ENCODE results near the gene PRKCB. TPM values are rescaled to one million over a fixed set of nuclear protein-coding genes. Genes with fewer than 3 reads are reported as not detected.

PRKCB gene
- total RNA-seq, 4 donors from 2014 or later: 7.0 to 88.3 (median 15.9) TPM

DNA sequence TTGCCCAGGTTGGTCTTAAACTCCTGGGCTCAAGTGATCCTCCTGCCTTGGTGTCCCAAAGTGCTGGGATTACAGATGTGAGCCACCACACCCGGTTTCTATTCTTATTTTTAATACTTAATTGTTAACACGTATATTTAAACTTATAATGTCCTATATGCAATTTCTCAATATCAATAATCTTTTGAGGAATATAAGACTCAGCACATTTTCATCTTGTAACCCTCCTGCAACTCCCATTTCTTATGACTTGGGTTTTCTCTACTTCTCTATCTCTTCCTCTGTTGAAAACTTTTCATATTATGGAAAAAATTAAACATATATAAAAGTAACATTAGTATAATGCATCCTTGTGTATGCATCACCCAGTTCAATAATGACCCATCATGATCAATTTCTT is 150.7 kb downstream of the PRKCB start:
- TF ChIP-seq POLR2A (IDR thresholded peaks at IDR 0.05): no peak
- TF ChIP-seq, protein P1, sequence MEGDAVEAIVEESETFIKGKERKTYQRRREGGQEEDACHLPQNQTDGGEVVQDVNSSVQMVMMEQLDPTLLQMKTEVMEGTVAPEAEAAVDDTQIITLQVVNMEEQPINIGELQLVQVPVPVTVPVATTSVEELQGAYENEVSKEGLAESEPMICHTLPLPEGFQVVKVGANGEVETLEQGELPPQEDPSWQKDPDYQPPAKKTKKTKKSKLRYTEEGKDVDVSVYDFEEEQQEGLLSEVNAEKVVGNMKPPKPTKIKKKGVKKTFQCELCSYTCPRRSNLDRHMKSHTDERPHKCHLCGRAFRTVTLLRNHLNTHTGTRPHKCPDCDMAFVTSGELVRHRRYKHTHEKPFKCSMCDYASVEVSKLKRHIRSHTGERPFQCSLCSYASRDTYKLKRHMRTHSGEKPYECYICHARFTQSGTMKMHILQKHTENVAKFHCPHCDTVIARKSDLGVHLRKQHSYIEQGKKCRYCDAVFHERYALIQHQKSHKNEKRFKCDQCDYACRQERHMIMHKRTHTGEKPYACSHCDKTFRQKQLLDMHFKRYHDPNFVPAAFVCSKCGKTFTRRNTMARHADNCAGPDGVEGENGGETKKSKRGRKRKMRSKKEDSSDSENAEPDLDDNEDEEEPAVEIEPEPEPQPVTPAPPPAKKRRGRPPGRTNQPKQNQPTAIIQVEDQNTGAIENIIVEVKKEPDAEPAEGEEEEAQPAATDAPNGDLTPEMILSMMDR (IDR thresholded peaks at IDR 0.05): no peak
- DNase-seq: no peak
- Histone ChIP-seq H3K9me3 (no peaks in the 10 kb centered on the region), H3K27ac (no peak overlapping the region), H3K27me3 (no peaks in the 10 kb centered on the region), H3K36me3 (no peaks in the 10 kb centered on the region), H3K4me1 (no peaks in the 10 kb centered on the region), H3K4me3 (no peak overlapping the region)

DNA sequence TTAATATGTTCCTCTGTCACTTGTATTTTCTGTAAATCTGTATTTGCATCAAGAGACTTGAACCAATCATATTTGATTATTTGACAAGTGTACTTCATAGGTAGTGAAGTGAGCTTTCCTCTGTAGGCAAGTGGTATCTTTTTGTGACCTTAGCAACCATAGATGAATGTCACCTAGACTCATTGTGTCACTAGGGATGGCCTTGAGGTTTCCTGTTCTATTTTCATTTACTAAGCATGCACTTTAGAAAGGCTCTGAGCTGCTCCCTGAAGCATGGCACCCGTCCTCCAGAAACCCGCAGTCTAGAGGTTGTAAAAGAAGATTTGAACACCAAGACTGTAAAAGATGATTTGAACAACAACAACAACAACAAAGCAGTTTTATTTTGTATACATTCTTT is 151.7 kb downstream of the PRKCB start:
- no peaks in the 10 kb centered on the region for H3K36me3 ChIP-seq
- no peak for DNase-seq
- no peaks in the 10 kb centered on the region for H3K27me3 ChIP-seq
- no peaks in the 10 kb centered on the region for H3K4me1 ChIP-seq
- no peak overlapping the region for H3K4me3 ChIP-seq
- TF ChIP-seq POLR2A (IDR thresholded peaks at IDR 0.05): no peak
- TF ChIP-seq, protein P1 (IDR thresholded peaks at IDR 0.05): no peak
- no peak overlapping the region for H3K27ac ChIP-seq
- H3K9me3 ChIP-seq: no peaks in the 10 kb centered on the region

DNA sequence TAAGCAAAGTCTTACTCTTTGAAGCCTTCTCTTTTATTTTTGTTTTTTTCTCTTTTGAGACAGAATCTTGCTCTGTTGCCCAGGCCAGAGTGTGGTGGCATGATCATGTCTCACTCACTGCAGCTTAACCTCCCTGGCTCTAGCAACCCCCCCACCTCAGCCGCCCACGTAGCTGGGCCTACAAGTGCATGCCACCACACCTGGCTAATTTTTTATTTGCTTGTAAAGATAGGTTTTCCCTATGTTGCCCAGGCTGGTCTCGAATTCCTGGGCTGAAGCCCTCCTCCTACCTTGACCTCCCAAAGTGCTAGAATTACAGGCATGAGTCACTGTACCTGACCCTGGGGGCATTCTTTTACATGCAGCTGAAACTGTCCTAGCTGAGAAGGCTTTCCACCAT is 154.7 kb downstream of the PRKCB start:
- TF ChIP-seq, protein P1 (IDR thresholded peaks at IDR 0.05): no peak
- no peak for TF ChIP-seq POLR2A (IDR thresholded peaks at IDR 0.05)
- H3K9me3 ChIP-seq: no peaks in the 10 kb centered on the region

DNA sequence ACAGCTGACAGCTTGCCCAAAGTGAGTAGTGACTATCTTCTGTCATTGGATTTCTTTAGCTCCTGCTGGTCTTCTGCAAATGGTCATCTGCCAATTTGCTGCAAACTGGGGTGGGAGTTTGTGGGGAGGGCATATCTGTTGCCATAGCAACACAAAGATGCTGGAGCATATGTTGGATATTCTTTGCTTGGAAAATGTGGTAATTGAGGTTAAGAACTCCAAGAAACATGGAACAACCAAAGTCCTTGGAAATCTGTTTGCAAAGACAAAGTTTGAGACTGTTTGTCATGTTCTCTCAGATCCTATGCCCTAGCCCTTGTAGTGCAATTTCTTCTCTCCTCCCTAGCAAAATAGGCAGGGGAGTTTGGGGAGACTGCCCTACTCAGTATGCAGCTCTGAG is 155.3 kb downstream of the PRKCB start:
- Histone ChIP-seq H3K4me1 (no peaks in the 10 kb centered on the region), H3K27me3 (no peaks in the 10 kb centered on the region), H3K4me3 (no peak overlapping the region), H3K36me3 (no peaks in the 10 kb centered on the region), H3K9me3 (no peaks in the 10 kb centered on the region), H3K27ac (no peak overlapping the region)
- DNase-seq: no peak
- TF ChIP-seq POLR2A (IDR thresholded peaks at IDR 0.05): no peak
- TF ChIP-seq, protein P1 (IDR thresholded peaks at IDR 0.05): no peak

More for the DNA sequence above, 154.7 kb downstream of the PRKCB start:
- Histone ChIP-seq H3K4me3 (no peak overlapping the region), H3K27ac (no peak overlapping the region), H3K4me1 (no peaks in the 10 kb centered on the region), H3K27me3 (no peaks in the 10 kb centered on the region), H3K36me3 (no peaks in the 10 kb centered on the region)
- no peak for DNase-seq

DNA sequence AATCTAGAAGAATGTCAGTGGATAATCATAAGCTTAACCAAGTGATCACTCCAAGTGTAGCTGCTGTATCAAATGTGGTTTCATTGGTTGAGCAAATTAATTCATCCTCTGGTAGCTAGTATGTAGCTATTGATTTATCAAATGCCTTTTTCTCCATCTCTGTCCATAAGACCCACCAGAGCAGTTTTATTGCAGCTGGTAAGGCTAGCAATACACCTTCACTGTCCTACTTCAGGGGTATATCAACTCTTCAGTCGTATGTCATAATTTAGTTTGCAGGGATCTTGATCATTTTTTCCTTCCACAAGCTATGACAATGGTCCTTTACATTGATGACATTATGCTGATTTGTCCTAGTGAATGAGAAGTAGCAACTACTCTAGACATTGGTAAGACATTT is 158.8 kb downstream of the PRKCB start:
- no peaks in the 10 kb centered on the region for H3K36me3 ChIP-seq

More for the DNA sequence above, 158.8 kb downstream of the PRKCB start:
- H3K4me1 ChIP-seq: no peaks in the 10 kb centered on the region
- H3K9me3 ChIP-seq: no peaks in the 10 kb centered on the region
- TF ChIP-seq POLR2A (IDR thresholded peaks at IDR 0.05): no peak
- TF ChIP-seq, protein P1 (IDR thresholded peaks at IDR 0.05): no peak
- no peak overlapping the region for H3K27ac ChIP-seq
- no peaks in the 10 kb centered on the region for H3K27me3 ChIP-seq
- H3K4me3 ChIP-seq: no peak overlapping the region
- DNase-seq: no peak
